ENCODE measurements around the gene HK2. TPM values are rescaled to one million over a fixed set of nuclear protein-coding genes. Genes with fewer than 3 reads are reported as not detected.
"Not testable (repeated sequence)": the region's sequence is repeated elsewhere in the genome, so short reads cannot be mapped to it uniquely, and the experiment has no call there.

Gene HK2
- total RNA-seq, 1 donor from 2014 or later, result 20.7 TPM

- Histone ChIP-seq H3K4me3 (ENCODE audit: low read depth, low read length) (no peak overlapping the region), H3K27me3 (ENCODE audit: control insufficient read depth, insufficient read depth, low read length) (no peaks in the 10 kb centered on the region), H3K36me3 (ENCODE audit: control insufficient read depth, insufficient read depth, low read length) (no peaks in the 10 kb centered on the region)
- DNase-seq (ENCODE audit: low read depth), result no peak
- no peak for TF ChIP-seq CTCF (IDR thresholded peaks at IDR 0.05; ENCODE audit: insufficient read depth, low read length, poor library complexity, severe bottlenecking)
These were observed 12.6 kb downstream of the HK2 start for GRCh38 chr2:74846481-74846880.

- Histone ChIP-seq H3K4me3 (ENCODE audit: low read depth, low read length) (no peak overlapping the region), H3K36me3 (ENCODE audit: control insufficient read depth, insufficient read depth, low read length) (no peaks in the 10 kb centered on the region), H3K27me3 (ENCODE audit: control insufficient read depth, insufficient read depth, low read length) (no peaks in the 10 kb centered on the region)
- no peak for DNase-seq (ENCODE audit: low read depth)
- no peak for TF ChIP-seq CTCF (IDR thresholded peaks at IDR 0.05; ENCODE audit: insufficient read depth, low read length, poor library complexity, severe bottlenecking)
These were observed 13.3 kb downstream of the HK2 start for GRCh38 chr2:74847070-74847858.

- DNase-seq (ENCODE audit: low read depth), result no peak
- H3K36me3 ChIP-seq (ENCODE audit: control insufficient read depth, insufficient read depth, low read length), result no peaks in the 10 kb centered on the region
- TF ChIP-seq CTCF (IDR thresholded peaks at IDR 0.05; ENCODE audit: insufficient read depth, low read length, poor library complexity, severe bottlenecking), result no peak
- H3K27me3 ChIP-seq (ENCODE audit: control insufficient read depth, insufficient read depth, low read length), result no peaks in the 10 kb centered on the region
- no peak overlapping the region for H3K4me3 ChIP-seq (ENCODE audit: low read depth, low read length)
These were observed 15.4 kb downstream of the HK2 start for GRCh38 chr2:74849228-74849892.

GRCh38 chr2:74850496-74851190 lies 16.7 kb downstream of the HK2 start:
- TF ChIP-seq CTCF (IDR thresholded peaks at IDR 0.05; ENCODE audit: insufficient read depth, low read length, poor library complexity, severe bottlenecking), result no peak
- Histone ChIP-seq H3K27me3 (ENCODE audit: control insufficient read depth, insufficient read depth, low read length) (no peaks in the 10 kb centered on the region), H3K36me3 (ENCODE audit: control insufficient read depth, insufficient read depth, low read length) (no peaks in the 10 kb centered on the region), H3K4me3 (ENCODE audit: low read depth, low read length) (no peak overlapping the region)
- no peak for DNase-seq (ENCODE audit: low read depth)

- H3K36me3 ChIP-seq (ENCODE audit: control insufficient read depth, insufficient read depth, low read length), result no peaks in the 10 kb centered on the region
- no peak for TF ChIP-seq CTCF (IDR thresholded peaks at IDR 0.05; ENCODE audit: insufficient read depth, low read length, poor library complexity, severe bottlenecking)
- no peaks in the 10 kb centered on the region for H3K27me3 ChIP-seq (ENCODE audit: control insufficient read depth, insufficient read depth, low read length)
- no peak overlapping the region for H3K4me3 ChIP-seq (ENCODE audit: low read depth, low read length)
- no peak for DNase-seq (ENCODE audit: low read depth)
These were observed 17.3 kb downstream of the HK2 start for GRCh38 chr2:74851191-74851566.

- DNase-seq (ENCODE audit: low read depth); H3K36me3 ChIP-seq (ENCODE audit: control insufficient read depth, insufficient read depth, low read length); H3K4me3 ChIP-seq (ENCODE audit: low read depth, low read length); H3K27me3 ChIP-seq (ENCODE audit: control insufficient read depth, insufficient read depth, low read length): not testable (repeated sequence)
These were observed 19.4 kb downstream of the HK2 start for GRCh38 chr2:74853360-74853759.

Measured in kidney epithelial cell (primary cell).